Activated CD4-positive, alpha-beta T cell treated with anti-CD3 and anti-CD28 coated beads, Interleukin-10, Interleukin-2, amounts not matched to agents 100 ng/mL and 50 ng/mL, durations not matched to agents 16 hours and 8 hours (primary cell): Measurements from ENCODE around the gene GCNT2.
"Not testable (repeated sequence)": the region's sequence is repeated elsewhere in the genome, so short reads cannot be mapped to it uniquely, and the experiment has no call there.

ENCODE experiments used
- DNase-seq: peaks from one replicate; pipeline ENCODE4 v3.0.0-alpha.2; 2020

Gene GCNT2

GRCh38 chr6:10582774-10583508 lies 61.8 kb downstream of the GCNT2 start:
- no peak for DNase-seq

DNA sequence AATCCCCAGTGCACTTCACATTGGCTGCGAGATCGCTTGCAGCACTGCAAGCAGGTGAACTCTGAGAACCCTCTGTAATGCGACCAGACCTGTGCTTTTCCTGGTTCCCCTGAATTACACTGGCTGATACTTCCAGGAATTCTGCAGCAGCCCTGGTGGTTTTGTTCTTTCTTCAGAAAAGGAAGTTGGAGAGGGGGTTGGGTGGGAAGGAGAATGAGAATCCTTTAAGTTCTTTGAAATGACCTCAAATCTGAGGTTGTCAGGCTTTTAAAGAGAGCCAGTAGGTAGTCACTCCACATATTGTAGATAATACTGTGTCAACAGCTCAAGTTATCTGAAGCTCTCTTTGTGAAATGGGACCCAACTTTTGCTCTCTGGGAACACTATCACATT lies 62.4 kb downstream of the GCNT2 start:
- DNase-seq, result no peak

GRCh38 chr6:10584607-10585006 lies 63.5 kb downstream of the GCNT2 start:
- DNase-seq, result no peak

GRCh38 chr6:10585209-10585845 lies 64.2 kb downstream of the GCNT2 start:
- no peak for DNase-seq

DNA sequence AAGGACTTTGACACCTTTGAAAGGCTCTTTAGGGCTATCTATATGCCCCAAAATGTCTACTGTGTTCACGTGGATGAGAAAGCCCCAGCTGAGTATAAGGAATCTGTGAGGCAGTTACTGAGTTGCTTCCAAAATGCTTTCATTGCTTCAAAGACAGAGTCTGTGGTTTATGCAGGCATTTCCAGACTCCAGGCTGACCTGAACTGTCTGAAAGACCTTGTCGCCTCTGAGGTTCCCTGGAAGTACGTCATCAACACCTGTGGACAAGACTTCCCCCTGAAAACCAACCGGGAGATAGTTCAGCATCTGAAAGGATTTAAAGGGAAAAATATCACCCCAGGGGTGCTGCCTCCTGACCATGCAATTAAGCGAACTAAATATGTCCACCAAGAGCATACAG lies 65.2 kb downstream of the GCNT2 start:
- DNase-seq, result no peak

DNA sequence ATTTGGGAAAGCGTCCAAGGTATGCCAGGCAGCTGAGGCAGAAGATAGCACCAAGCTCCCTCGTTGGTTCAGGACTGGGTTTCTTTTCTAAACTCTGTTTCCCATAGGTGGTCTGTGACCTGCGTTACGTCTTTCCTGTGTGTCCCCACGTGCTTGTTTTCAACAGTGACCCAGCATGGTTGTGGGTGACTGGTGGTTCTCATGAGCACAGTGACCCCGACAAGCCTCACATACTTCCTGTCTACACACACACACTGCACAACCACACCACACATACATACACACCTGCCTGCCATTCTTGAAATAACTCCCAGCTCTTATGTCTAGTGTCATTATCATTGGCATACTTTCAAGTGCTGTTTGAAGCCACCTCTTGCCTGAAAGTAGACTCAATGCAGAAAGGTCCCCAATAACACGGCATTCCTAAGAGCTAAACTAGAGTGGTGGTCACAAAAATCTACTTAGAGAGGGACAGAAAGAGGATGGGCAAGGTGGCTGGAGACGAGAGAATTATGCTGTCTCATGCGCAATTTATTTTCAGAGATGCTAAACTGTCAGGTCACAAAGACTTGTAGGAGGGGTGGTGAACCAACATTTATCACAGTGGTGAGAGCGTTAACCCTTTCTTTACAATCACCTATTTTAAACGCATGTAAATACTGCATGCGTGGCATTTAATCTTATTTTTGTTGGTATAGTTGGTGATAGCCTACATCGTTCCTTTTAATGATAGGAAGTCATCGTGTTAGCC lies 66.7 kb downstream of the GCNT2 start:
- DNase-seq, result no peak

DNA sequence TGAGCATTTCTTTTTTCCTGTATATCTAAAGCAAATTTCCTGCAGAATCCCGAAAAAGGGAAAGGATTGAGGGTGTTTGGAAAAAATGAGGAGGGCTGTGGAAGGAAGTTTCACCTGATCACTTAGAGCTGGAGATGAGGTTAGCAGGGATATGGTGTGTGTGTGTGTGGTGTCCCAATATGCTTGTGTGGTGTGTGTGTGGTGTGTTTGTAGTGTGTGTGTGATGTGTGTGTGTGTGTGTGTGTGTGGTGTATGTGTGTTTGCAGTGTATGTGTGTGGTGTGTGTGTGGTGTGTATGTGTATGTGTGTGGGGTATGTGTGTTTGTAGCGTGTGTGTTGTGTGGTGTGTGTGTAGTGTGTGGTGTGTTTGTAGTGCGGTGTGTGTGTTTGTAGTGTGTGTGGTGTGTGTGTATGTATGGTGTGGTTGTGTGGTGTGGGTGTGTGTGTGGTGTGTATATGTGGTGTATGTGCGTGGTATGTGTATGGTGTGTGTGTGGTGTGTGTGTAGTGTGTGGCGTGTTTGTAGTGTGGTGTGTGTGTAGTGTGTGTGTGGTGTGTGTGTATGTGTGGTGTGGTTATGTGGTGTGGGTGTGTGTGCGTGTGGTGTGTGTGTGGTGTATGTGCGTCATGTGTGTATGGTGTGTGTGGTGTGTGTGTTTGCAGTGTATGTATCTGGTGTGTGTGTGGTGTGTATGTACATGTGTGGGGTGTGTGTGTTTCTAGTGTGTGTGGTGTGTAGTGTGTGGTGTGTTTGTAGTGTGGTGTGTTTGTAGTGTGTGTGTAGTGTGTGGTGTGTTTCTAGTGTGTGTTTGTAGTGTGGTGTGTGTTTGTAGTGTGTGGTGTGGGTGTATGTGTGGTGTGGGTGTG lies 67.6 kb downstream of the GCNT2 start:
- no peak for DNase-seq

DNA sequence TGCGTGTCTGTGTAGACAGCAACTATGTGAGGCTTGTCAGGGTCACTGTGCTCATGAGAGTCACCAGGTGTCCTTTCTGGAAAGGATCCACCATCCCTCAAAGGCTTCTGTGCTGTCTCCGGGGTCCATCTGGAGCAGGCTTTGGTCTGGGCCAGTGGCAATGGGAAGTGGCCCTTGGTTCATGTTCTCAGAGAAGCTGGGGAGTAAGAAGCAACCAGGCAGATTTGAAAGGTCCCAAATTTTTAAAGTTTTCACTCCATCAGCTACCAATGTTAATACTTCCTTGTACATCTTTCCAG lies 68.2 kb downstream of the GCNT2 start:
- DNase-seq, result no peak

GRCh38 chr6:10589983-10590382 lies 68.8 kb downstream of the GCNT2 start:
- no peak for DNase-seq

- no peak for DNase-seq
Observed at GRCh38 chr6:10591422-10592160, 70.4 kb downstream of the GCNT2 start.

DNA sequence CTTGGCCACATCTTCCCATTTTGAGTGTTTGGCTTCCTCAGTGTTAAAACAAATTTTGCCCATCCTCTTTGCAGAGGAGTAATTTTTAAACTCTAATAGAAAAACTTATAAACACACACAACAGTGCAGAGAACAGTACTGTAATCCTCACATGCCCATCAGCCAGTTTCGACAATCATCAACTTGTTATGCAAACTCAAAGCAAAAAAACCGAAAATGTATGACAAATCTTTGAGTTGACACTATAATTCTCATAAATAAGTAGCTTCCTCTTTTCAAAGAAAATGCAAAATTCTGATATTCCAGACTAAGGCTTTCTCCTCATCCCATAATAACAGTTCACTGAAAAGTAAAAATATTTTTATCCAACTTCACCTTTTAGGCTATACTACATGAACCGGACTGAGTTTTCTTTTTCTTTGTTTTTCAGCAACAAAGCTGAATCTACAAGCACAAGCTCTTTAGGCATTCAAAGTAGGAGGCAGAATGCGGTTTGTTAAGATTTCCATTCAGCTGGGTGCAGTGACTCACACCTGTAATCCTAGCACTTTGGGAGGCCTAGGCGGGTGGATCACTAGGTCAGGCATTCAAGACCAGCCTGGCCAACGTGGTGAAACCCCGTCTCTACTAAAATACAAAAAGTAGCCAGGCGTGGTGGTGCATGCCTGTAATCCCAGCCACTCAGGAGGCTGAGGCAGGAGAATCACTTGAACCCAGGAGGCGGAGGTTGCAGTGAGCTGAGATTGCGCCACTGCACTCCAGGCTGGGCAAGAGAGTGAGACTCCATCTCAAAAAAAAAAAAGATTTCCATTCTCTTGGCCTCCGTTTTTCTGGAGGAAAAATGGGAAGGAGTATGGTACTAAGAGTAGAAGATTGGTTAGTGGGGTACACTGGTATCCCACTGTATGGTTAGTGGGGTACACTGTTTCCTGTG lies 74.8 kb downstream of the GCNT2 start:
- DNase-seq, result no peak

DNA sequence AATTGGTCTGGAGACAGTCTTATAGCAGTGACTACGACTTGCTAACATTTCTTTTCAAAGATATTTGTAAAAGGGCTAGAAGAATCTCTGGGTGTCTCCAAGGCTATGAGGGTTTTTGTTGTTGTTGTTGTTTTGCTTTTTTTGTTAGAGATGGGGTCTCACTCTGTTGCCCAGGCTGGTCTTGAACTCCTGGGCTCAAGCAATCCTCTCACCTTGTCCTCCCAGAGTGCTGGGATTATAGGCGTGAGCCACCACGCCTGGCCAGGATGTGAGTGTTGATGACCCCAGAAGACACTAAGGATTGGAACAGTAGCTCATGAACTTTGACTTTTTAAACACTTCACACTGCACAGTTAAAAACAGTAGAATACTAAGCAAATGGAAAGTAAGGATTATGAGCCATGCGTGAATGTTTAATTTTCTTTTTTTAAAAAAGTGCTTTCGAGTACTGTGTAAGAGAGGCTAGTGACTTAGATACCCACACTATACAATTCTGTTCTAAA lies 76.4 kb downstream of the GCNT2 start:
- DNase-seq, result no peak

GRCh38 chr6:10598084-10598960 lies 77.2 kb downstream of the GCNT2 start:
- no peak for DNase-seq

- no peak for DNase-seq
Observed at GRCh38 chr6:10599046-10599445, 77.9 kb downstream of the GCNT2 start.

GRCh38 chr6:10600681-10601080 lies 79.5 kb downstream of the GCNT2 start:
- DNase-seq, result not testable (repeated sequence)

DNA sequence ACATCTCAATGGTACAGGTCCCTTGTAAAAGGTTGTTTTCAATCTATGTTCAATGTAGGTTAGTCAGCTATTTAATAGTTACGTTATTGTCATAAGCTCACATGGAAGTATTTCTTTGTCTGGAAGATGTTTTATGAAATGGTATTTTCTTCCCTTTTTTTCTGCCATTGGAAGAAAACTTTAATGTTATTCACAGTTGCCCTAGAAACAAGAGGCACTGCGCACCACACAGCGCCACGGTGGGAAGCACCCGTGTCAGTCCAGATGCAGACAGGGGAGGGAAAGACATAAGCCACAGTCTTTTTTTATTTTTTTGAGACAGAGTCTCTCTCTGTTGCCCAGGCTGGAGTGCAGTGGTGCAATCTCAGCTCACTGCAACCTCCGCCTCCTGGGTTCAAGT lies 82.1 kb downstream of the GCNT2 start:
- DNase-seq, result no peak

- DNase-seq, result no peak
Observed at GRCh38 chr6:10609038-10609437, 87.9 kb downstream of the GCNT2 start.

- no peak for DNase-seq
Observed at GRCh38 chr6:10610289-10610688, 89.1 kb downstream of the GCNT2 start.

DNA sequence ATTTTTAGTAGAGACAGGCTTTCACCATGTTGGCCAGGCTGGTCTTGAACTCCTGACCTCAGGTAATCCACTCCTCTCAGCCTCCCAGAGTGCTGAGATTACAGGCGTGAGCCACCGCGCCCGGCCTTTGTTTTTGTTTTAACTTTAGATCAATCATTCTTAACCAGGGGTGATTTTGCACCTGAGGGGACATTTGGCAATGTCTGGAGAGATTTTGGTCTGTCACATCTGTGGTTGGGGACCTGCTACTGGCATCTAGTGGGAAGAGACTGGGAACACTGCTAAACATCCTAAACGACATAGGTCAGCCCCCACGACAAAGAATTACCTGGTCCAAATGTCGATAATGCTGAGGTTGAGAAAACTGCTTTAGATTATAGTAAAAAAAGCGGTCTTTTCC lies 91.0 kb downstream of the GCNT2 start:
- no peak for DNase-seq

DNA sequence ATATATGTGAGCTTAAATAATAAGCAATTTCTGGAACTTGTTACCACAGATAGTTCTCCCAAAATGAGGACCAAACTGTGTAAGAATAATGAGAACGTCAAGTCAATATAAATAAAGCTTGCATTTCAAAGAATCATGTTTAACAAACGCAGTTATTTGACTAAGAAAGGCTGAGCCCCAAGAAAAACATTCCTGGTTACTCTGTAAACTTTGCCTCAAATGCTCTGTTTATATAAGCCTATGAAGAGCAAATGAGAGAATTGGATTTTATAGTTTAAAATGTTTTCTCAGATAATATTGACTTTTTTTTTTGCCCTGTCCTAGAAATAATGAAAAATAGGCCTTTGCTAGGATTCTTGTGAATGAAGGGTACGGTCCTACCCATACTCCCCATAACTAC lies 91.9 kb downstream of the GCNT2 start:
- DNase-seq, result no peak
